Fibroblast of lung (primary cell): Measurements from ENCODE around the gene PPP1R14B.

ENCODE experiments used
- EZH2 ChIP-seq: IDR thresholded peaks from 2 replicates; pipeline ENCODE4 v1.5.1; 2012; ENCODE audit warnings: low read length, control low read depth, mild to moderate bottlenecking; ENCODE audit errors: missing control alignments
- TF ChIP-seq, protein P1 (sequence below), 2 donors: IDR thresholded peaks in 1 of 2; conservative IDR thresholded peaks in 1 of 2; 1 replicate in 1 of 2; 2 replicates in 1 of 2; pipeline ENCODE4 v1.5.1; 2011 to 2012; ENCODE audit warnings: low read length in 2 of 2, control low read depth in 1 of 2, inconsistent platforms in 1 of 2, low read depth in 1 of 2, mild to moderate bottlenecking in 1 of 2

DNA sequence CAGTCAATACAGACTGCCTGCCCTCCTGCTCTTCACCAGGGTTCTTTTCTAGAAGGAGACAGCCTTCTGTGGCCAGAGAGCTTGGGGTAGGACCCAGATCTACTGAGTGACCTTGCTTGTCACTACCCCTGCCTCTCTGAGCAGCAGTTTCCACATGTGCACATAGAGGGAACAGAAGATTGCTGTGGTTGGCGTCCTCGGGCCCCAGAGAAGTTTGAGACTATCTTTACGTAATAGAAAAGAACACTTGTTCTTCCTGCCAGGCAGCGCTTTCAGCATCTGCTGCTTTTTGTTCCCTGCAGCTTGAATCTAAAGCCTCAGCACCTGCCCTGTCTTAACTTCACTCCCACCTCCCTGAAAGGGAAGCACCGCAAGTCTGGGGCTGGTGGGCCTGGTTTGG, 7.7 kb downstream of the PPP1R14B start:
- TF ChIP-seq, protein P1, sequence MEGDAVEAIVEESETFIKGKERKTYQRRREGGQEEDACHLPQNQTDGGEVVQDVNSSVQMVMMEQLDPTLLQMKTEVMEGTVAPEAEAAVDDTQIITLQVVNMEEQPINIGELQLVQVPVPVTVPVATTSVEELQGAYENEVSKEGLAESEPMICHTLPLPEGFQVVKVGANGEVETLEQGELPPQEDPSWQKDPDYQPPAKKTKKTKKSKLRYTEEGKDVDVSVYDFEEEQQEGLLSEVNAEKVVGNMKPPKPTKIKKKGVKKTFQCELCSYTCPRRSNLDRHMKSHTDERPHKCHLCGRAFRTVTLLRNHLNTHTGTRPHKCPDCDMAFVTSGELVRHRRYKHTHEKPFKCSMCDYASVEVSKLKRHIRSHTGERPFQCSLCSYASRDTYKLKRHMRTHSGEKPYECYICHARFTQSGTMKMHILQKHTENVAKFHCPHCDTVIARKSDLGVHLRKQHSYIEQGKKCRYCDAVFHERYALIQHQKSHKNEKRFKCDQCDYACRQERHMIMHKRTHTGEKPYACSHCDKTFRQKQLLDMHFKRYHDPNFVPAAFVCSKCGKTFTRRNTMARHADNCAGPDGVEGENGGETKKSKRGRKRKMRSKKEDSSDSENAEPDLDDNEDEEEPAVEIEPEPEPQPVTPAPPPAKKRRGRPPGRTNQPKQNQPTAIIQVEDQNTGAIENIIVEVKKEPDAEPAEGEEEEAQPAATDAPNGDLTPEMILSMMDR (conservative IDR thresholded peaks at IDR 0.05 in 1 of 2, IDR thresholded peaks at IDR 0.05 in 1 of 2; ENCODE audit: low read depth in 1 of 2, low read length in 2 of 2), result no peak
- no peak for TF ChIP-seq EZH2
